BE2C (cell line): ENCODE results near the gene CHKA.

Experiments used
- DNase-seq: peaks from one replicate; pipeline ENCODE4 v3.0.0-alpha.2; 2020
- H3K27me3 ChIP-seq: fragments of 250-450 bp; sonication (Bioruptor Pico); 2 replicates; pipeline ENCODE4 v1.5.1; 2020; ENCODE audit warnings: mild to moderate bottlenecking
- H3K36me3 ChIP-seq: fragments of 250-450 bp; sonication (Bioruptor Pico); 2 replicates; pipeline ENCODE4 v1.5.1; 2020; ENCODE audit warnings: mild to moderate bottlenecking
- H3K4me1 ChIP-seq: fragments of 250-450 bp; sonication (Bioruptor Pico); 2 replicates; pipeline ENCODE4 v1.5.1; 2020
- H3K4me3 ChIP-seq: 2 replicates; pipeline ENCODE4 v1.5.1; 2011; ENCODE audit warnings: low read depth, low read length
- H3K9me3 ChIP-seq: fragments of 250-450 bp; sonication (Bioruptor Pico); 2 replicates; pipeline ENCODE4 v1.5.1; 2020
- TF ChIP-seq, protein P1 (sequence below): IDR thresholded peaks from 2 replicates; pipeline ENCODE4 v1.5.1; 2012; ENCODE audit warnings: mild to moderate bottlenecking, low read depth, low read length

The CHKA gene

DNA sequence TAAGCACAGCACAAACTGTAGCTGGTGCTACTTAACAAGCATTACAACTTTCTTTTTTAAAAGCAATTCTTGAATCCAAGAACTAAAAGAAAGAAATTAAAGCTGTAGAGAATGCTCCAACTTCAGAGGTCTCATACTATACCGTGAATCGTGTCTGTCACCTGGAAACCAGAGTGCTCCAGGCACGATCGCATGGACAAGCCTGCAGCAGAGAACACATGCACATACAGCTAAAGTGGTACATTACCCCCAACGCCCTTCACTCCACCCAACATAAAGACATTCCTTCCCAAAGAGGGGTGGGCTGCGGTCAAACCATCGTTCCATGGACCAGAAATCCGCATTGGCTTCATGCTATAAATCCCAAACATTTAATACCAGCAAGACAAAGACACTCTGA is 31.5 kb downstream of the CHKA start:
- TF ChIP-seq, protein P1, sequence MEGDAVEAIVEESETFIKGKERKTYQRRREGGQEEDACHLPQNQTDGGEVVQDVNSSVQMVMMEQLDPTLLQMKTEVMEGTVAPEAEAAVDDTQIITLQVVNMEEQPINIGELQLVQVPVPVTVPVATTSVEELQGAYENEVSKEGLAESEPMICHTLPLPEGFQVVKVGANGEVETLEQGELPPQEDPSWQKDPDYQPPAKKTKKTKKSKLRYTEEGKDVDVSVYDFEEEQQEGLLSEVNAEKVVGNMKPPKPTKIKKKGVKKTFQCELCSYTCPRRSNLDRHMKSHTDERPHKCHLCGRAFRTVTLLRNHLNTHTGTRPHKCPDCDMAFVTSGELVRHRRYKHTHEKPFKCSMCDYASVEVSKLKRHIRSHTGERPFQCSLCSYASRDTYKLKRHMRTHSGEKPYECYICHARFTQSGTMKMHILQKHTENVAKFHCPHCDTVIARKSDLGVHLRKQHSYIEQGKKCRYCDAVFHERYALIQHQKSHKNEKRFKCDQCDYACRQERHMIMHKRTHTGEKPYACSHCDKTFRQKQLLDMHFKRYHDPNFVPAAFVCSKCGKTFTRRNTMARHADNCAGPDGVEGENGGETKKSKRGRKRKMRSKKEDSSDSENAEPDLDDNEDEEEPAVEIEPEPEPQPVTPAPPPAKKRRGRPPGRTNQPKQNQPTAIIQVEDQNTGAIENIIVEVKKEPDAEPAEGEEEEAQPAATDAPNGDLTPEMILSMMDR: no peak
- no peaks in the 10 kb centered on the region for H3K9me3 ChIP-seq
- peaks cover 9% of the 10 kb centered on the region for H3K36me3 ChIP-seq
- H3K27me3 ChIP-seq: no peaks in the 10 kb centered on the region
- no peak overlapping the region for H3K4me3 ChIP-seq
- H3K4me1 ChIP-seq: no peaks in the 10 kb centered on the region
- no peak for DNase-seq

DNA sequence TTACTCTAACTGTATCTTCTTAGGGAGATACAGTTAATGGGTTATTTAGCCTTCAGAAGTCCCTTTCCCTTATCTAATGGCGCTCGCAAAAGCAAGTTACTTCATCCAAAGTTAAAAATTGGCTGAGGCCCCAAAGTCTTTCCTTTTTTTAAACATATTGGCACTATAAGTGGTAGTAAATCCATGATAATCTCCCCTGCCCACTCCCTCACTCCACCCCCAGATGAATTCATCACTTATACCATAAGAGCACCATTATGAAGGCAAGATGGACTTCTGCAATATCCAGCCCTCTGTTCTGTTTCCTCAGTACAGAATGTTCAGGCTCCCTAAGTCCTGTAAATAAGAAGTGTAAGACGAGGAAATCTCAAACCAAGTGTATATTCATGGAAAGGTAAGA is 37.7 kb downstream of the CHKA start:
- H3K36me3 ChIP-seq: peaks cover 12% of the 10 kb centered on the region
- H3K9me3 ChIP-seq: no peaks in the 10 kb centered on the region
- no peaks in the 10 kb centered on the region for H3K4me1 ChIP-seq
- no peak for DNase-seq
- TF ChIP-seq, protein P1: no peak
- no peak overlapping the region for H3K4me3 ChIP-seq
- no peaks in the 10 kb centered on the region for H3K27me3 ChIP-seq

DNA sequence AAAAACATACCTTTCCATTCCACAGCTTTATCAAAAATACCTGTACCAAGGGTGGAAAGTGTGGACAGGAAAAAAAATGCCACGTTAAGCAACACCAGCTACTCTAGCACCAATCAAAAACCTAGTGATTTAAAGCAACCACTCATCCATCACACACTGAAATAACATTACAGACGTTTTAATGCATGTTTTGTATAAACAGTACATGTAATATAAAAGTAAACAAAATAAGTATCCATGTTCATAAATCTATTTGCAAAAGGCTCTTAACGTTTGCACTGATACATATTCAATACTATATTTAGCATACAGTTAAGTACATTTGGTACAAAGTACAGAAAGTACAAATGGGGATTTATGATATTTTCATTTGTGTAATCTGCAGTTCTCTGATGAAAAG is 38.7 kb downstream of the CHKA start:
- Histone ChIP-seq H3K36me3 (peaks cover 12% of the 10 kb centered on the region), H3K27me3 (no peaks in the 10 kb centered on the region), H3K4me3 (no peak overlapping the region), H3K4me1 (no peaks in the 10 kb centered on the region), H3K9me3 (no peaks in the 10 kb centered on the region)
- DNase-seq: no peak
- TF ChIP-seq, protein P1: no peak

DNA sequence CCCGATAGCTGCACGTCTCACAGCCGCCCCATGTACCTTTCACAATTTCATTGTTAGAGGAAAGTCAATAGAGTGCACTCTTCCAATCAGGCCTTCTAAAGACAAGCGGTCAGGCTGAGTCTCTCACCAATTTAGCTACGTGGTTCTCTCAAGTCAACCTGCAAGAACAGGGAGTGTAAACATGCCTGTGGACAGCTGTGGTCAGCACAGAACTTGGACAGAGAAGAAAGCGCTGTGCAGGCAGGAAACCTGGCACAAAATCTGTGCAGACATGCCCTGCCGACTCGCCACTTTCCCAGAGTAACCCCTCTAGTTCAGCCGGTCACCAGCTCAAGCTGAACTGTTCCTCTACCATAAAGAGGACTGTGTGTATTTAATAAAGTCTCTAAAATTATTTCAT is 39.5 kb downstream of the CHKA start:
- TF ChIP-seq, protein P1: no peak
- no peaks in the 10 kb centered on the region for H3K9me3 ChIP-seq
- H3K4me1 ChIP-seq: no peaks in the 10 kb centered on the region
- no peaks in the 10 kb centered on the region for H3K27me3 ChIP-seq
- peaks cover 12% of the 10 kb centered on the region for H3K36me3 ChIP-seq
- no peak overlapping the region for H3K4me3 ChIP-seq
- DNase-seq: no peak

DNA sequence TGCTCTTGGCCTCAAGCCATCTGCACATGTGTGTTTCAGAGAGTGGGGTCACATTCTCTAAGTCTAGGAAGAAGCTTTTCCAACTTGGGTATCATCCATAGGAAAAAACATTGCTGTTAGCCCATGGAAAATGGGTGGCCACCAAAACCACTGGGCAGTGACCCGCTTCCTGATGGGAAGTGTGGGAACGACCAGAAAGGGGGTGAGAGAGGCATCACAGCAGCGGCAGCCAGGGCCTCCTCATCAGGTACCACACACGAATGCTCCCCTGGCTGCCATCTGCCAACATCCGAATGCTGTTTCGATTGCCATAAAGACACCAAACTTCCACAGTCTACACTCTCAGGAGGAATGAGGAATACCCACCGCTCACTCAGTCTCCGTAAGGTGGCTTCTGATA is 40.3 kb downstream of the CHKA start:
- DNase-seq: no peak
- Histone ChIP-seq H3K36me3 (peaks cover 12% of the 10 kb centered on the region), H3K4me3 (no peak overlapping the region), H3K9me3 (no peaks in the 10 kb centered on the region), H3K27me3 (no peaks in the 10 kb centered on the region), H3K4me1 (no peaks in the 10 kb centered on the region)
- TF ChIP-seq, protein P1: no peak

DNA sequence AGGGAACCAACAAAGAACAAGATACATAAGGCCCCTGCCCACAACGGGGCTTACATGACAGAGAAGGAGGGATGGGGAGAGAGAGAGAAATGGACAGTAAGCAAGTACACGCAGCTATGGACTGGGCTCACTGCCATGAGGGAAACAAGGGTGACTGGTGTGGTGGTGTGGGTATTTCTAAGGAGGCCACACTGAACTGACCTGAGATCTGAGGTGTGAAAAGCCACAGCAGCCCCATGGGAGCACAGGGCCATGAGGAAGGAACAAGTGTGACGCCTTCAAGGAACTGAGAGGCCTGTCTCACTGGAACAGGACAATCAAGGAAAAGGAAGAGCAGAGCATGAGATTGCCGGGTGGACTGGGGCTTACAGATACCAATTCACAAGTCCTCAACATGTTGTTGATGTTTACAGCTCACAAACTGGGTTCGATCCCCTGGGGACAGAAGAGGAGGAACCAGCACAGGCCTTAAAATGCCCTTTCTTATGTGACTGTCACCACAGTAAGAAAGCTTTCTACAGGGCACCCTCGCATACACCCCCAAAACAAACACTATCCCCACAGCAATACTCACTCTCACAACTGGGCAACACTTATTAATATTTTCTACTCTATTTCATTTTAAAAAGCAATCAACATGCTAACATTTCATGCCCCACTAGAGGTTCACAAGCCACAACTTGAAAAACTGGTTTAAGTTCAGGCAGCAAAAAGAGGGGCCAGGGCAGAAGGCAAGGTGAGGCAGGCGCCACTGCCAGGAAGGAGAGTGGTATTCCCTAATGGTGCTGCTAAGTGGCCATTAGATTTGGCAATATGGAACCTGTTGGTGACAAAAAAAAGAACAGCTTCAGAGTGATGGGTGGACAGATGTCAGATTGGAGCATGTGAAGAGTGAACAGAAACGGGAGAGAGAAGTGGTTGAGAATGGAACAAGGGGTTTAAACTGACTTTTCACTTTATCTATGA is 43.3 kb downstream of the CHKA start:
- TF ChIP-seq, protein P1: no peak
- Histone ChIP-seq H3K4me1 (no peaks in the 10 kb centered on the region), H3K36me3 (peaks cover 16% of the 10 kb centered on the region), H3K4me3 (no peak overlapping the region), H3K9me3 (no peaks in the 10 kb centered on the region), H3K27me3 (no peaks in the 10 kb centered on the region)
- no peak for DNase-seq
